Gastrocnemius medialis (tissue), 4 donors: ENCODE results near the gene MBTPS1. TPM values are rescaled to one million over a fixed set of nuclear protein-coding genes. Genes with fewer than 3 reads are reported as not detected.

Experiments used
- ATAC-seq, 2 donors: fragments of 150-250 bp; one replicate each; pipeline ENCODE4 v1.9.1; 2016
- DNase-seq, 2 donors: peaks; one replicate each; pipeline ENCODE4 v3.0.0-alpha.2; 2019
- H3K27ac ChIP-seq, 4 donors: fragments of 200-600 bp; sonication (generic); 1 replicate in 1 of 4; 2 replicates in 3 of 4; pipeline ENCODE4 v1.5.1; 2016 to 2018; ENCODE audit warnings: mild to moderate bottlenecking in 2 of 4, moderate library complexity in 1 of 4
- H3K27me3 ChIP-seq, 3 donors: fragments of 200-600 bp; sonication (generic) in 2 of 3; 1 replicate in 1 of 3; 2 replicates in 2 of 3; pipeline versions ENCODE4 v1.5.1 to v1.6.0; 2016 to 2019; ENCODE audit warnings: mild to moderate bottlenecking in 1 of 3, moderate library complexity in 1 of 3
- H3K36me3 ChIP-seq, 2 donors: fragments of 200-600 bp; sonication (generic) in 1 of 2; one replicate each; pipeline ENCODE4 v1.5.1; 2017 to 2018
- H3K4me1 ChIP-seq, 2 donors: fragments of 200-600 bp; sonication (generic) in 1 of 2; one replicate each; pipeline ENCODE4 v1.5.1; 2016 to 2017; ENCODE audit warnings: mild to moderate bottlenecking in 2 of 2
- H3K4me3 ChIP-seq, 4 donors: fragments of 200-600 bp; sonication (generic) in 3 of 4; 1 replicate in 1 of 4; 2 replicates in 3 of 4; pipeline ENCODE4 v1.5.1; 2016 to 2019; ENCODE audit warnings: mild to moderate bottlenecking in 2 of 4
- H3K9me3 ChIP-seq, 3 donors: fragments of 200-600 bp; sonication (generic) in 2 of 3; 1 replicate in 1 of 3; 2 replicates in 2 of 3; pipeline ENCODE4 v1.5.1; 2016 to 2019
- CTCF ChIP-seq, 5 experiments: fragments of 450-650 bp in 3 of 5; fragments of 200-600 bp in 2 of 5; sonication (generic) in 2 of 5; IDR thresholded peaks in 4 of 5; conservative IDR thresholded peaks in 1 of 5; 1 replicate in 4 of 5; 2 replicates in 1 of 5; pipeline ENCODE4 v1.5.1; 2016 to 2019; ENCODE audit warnings: antibody characterized with exemption in 5 of 5, mild to moderate bottlenecking in 3 of 5, moderate library complexity in 3 of 5
- POLR2A ChIP-seq, 2 donors: fragments of 450-650 bp; IDR thresholded peaks; one replicate each; pipeline ENCODE4 v1.6.1; 2017; ENCODE audit warnings: antibody characterized with exemption in 2 of 2, mild to moderate bottlenecking in 2 of 2, moderate library complexity in 2 of 2
- in situ Hi-C, 4 donors: fragments of 200-750 bp; cut with MboI; loops; one replicate each; pipeline versions ENCODE4 v1.15.0 to v1.8.0; 2017; ENCODE audit warnings: low sequenced_read_pairs in 4 of 4
- intact Hi-C: fragments of 100-400 bp; cut with DNase I; formaldehyde crosslinking; loops from one replicate; pipeline ENCODE4 v1.15.1; 2023; ENCODE audit warnings: low total_unique reads
- total RNA-seq, 4 donors: library from RNA; depleted of rRNA; stranded (reverse); fragments of >200 nt; gene quantifications; one replicate each; pipeline versions ENCODE4 v1.1.0 to v1.2.3, GENCODE V29; 2016

Gene MBTPS1
- total RNA-seq, 4 donors from 2014 or later, result 28.8 to 44.3 (median 38.5) TPM

GRCh38 chr16:84050316-84050715, 66.4 kb downstream of the MBTPS1 start:
- no peaks in the 10 kb centered on the region for H3K9me3 ChIP-seq
- intact Hi-C loops, result no loop called here
- H3K27me3 ChIP-seq, result no peaks in the 10 kb centered on the region
- peaks cover 0 to 42% of the 10 kb centered on the region in 2 donors for H3K36me3 ChIP-seq
- H3K27ac ChIP-seq, result no peak overlapping the region
- DNase-seq, result no peak
- TF ChIP-seq POLR2A (IDR thresholded peaks at IDR 0.05), result no peak
- no peak for TF ChIP-seq CTCF (IDR thresholded peaks at IDR 0.05 in 4 of 5, conservative IDR thresholded peaks at IDR 0.05 in 1 of 5)
- H3K4me3 ChIP-seq, result no peak overlapping the region
- ATAC-seq, result no peak
- no peaks in the 10 kb centered on the region for H3K4me1 ChIP-seq
- in situ Hi-C loops, result loop anchor here in 2 of 4 donors (10.0 to 25.0 kb wide), 2 partner anchors 76 to 88 kb away; partner anchors contain the start of genes NECAB2 (in 1 of the 2) and OSGIN1 (in 1 of the 2)

- DNase-seq (no peak), ATAC-seq (no peak)
- intact Hi-C loops (no loop called here), in situ Hi-C loops (loop anchor here in 3 of 4 donors (10.0 to 25.0 kb wide), 3 partner anchors 75 to 125 kb away; partner anchors contain the start of genes NECAB2 (in 1 of the 3) and OSGIN1 (in 1 of the 3))
- Histone ChIP-seq H3K4me1 (no peaks in the 10 kb centered on the region), H3K36me3 (peaks cover 0 to 34% of the 10 kb centered on the region in 2 donors), H3K27me3 (no peaks in the 10 kb centered on the region), H3K4me3 (no peak overlapping the region), H3K9me3 (no peaks in the 10 kb centered on the region), H3K27ac (no peak overlapping the region)
- TF ChIP-seq POLR2A (IDR thresholded peaks at IDR 0.05) (no peak), CTCF (IDR thresholded peaks at IDR 0.05 in 4 of 5, conservative IDR thresholded peaks at IDR 0.05 in 1 of 5) (no peak)
Measured at GRCh38 chr16:84049403-84050060, 67.2 kb downstream of the MBTPS1 start.

GRCh38 chr16:84048871-84049270, 67.9 kb downstream of the MBTPS1 start:
- H3K36me3 ChIP-seq, result peaks cover 0 to 28% of the 10 kb centered on the region in 2 donors
- intact Hi-C loops (no loop called here), in situ Hi-C loops (loop anchor here in 1 of 4 donors (10.0 kb wide), 1 partner anchor 124 kb away; no protein-coding TSS in a partner anchor)
- no peak for TF ChIP-seq POLR2A (IDR thresholded peaks at IDR 0.05)
- TF ChIP-seq CTCF (IDR thresholded peaks at IDR 0.05 in 4 of 5, conservative IDR thresholded peaks at IDR 0.05 in 1 of 5), result no peak
- no peak overlapping the region for H3K4me3 ChIP-seq
- DNase-seq (no peak), ATAC-seq (no peak)
- no peaks in the 10 kb centered on the region for H3K27me3 ChIP-seq
- H3K9me3 ChIP-seq, result no peaks in the 10 kb centered on the region
- no peak overlapping the region for H3K27ac ChIP-seq
- H3K4me1 ChIP-seq, result no peaks in the 10 kb centered on the region

GRCh38 chr16:84048270-84048669, 68.5 kb downstream of the MBTPS1 start:
- in situ Hi-C loops, result loop anchor here in 1 of 4 donors (10.0 kb wide), 1 partner anchor 123 kb away; no protein-coding TSS in a partner anchor
- no peaks in the 10 kb centered on the region for H3K9me3 ChIP-seq
- H3K27me3 ChIP-seq, result no peaks in the 10 kb centered on the region
- peaks cover 0 to 22% of the 10 kb centered on the region in 2 donors for H3K36me3 ChIP-seq
- intact Hi-C loops, result no loop called here
- no peak for TF ChIP-seq POLR2A (IDR thresholded peaks at IDR 0.05)
- TF ChIP-seq CTCF (IDR thresholded peaks at IDR 0.05 in 4 of 5, conservative IDR thresholded peaks at IDR 0.05 in 1 of 5), result no peak
- DNase-seq (no peak), ATAC-seq (no peak)
- H3K4me3 ChIP-seq, result no peak overlapping the region
- H3K27ac ChIP-seq, result no peak overlapping the region
- no peaks in the 10 kb centered on the region for H3K4me1 ChIP-seq
